NOMO-1 treated with dmso at 0.1 percent for 144 hours (cell line): ENCODE measurements around the gene GATA2.

Source experiments
- DNase-seq: peaks from one replicate; lab custom pipeline; 2025; ENCODE audit not compliant: unreplicated experiment; lab: John Stamatoyannopoulos, UW

GATA2 gene

GRCh38 chr3:128502712-128503111 is 9.7 kb upstream of the GATA2 start:
- no peak for DNase-seq

- DNase-seq: no peak
Measured at GRCh38 chr3:128501431-128501830, 8.4 kb upstream of the GATA2 start.

- DNase-seq: no peak
Measured at GRCh38 chr3:128500556-128500955, 7.6 kb upstream of the GATA2 start.

- no peak for DNase-seq
Measured at GRCh38 chr3:128499724-128500275, 6.8 kb upstream of the GATA2 start.

GRCh38 chr3:128498901-128499530 is 6.0 kb upstream of the GATA2 start:
- DNase-seq: no peak

GRCh38 chr3:128498127-128498626 is 5.2 kb upstream of the GATA2 start:
- no peak for DNase-seq

- peak; percentile 45 for DNase-seq
Measured at GRCh38 chr3:128497305-128498126, 4.5 kb upstream of the GATA2 start.

GRCh38 chr3:128496602-128497304 is 3.8 kb upstream of the GATA2 start:
- DNase-seq: no peak

- no peak for DNase-seq
Measured at GRCh38 chr3:128496019-128496601, 3.1 kb upstream of the GATA2 start.

GRCh38 chr3:128495435-128495970 is 2.5 kb upstream of the GATA2 start:
- DNase-seq: no peak

- no peak for DNase-seq
Measured at GRCh38 chr3:128494367-128494650, 1.3 kb upstream of the GATA2 start.

GRCh38 chr3:128493570-128494366 is 767 bp upstream of the GATA2 start:
- DNase-seq: no peak

GRCh38 chr3:128491941-128492670 is 895 bp downstream of the GATA2 start:
- no peak for DNase-seq

- no peak for DNase-seq
Measured at GRCh38 chr3:128491691-128491940, 1.4 kb downstream of the GATA2 start.

GRCh38 chr3:128490915-128491690 is 1.9 kb downstream of the GATA2 start:
- no peak for DNase-seq

GRCh38 chr3:128490650-128490914 is 2.4 kb downstream of the GATA2 start:
- no peak for DNase-seq

- no peak for DNase-seq
Measured at GRCh38 chr3:128489927-128490649, 2.9 kb downstream of the GATA2 start.

GRCh38 chr3:128489674-128489926 is 3.4 kb downstream of the GATA2 start:
- DNase-seq: no peak
